A549 (cell line): Measurements from ENCODE around the gene TMEM231. TPM values are rescaled to one million over a fixed set of nuclear protein-coding genes. Genes with fewer than 3 reads are reported as not detected.
"Not testable (repeated sequence)": the region's sequence is repeated elsewhere in the genome, so short reads cannot be mapped to it uniquely, and the experiment has no call there.

Experiments
- ATAC-seq, 2 experiments: fragments of 200-7000 bp in 1 of 2; fragments of >200 bp in 1 of 2; cut with Nextera tagmentation in 1 of 2; cut with Tn5 transposase in 1 of 2; 3 replicates each; pipeline versions ENCODE4 v1.8.0 to v1.9.1; 2018 to 2020; ENCODE audit warnings: mild to moderate bottlenecking in 1 of 2, moderate library complexity in 1 of 2
- CTCF ChIA-PET: fragments of 300-600 bp; sonication (Branson Sonifier 250); formaldehyde crosslinking; extraction: SDS; loops from one replicate; lab custom pipeline; 2021; ENCODE audit warnings: antibody characterized with exemption, inconsistent platforms; lab: Yijun Ruan, JAX
- POLR2A ChIA-PET: fragments of 350-600 bp; formaldehyde crosslinking; extraction: SDS; loops from one replicate; lab custom pipeline; 2021; ENCODE audit warnings: antibody characterized with exemption, inconsistent platforms; lab: Yijun Ruan, JAX
- DNase-seq, 2 experiments: peaks; one replicate each; pipeline versions ENCODE4 v3.0.0 to v3.0.0-alpha.2; 2011 to 2016; ENCODE audit warnings: low read depth in 1 of 2, low spot score in 1 of 2
- FAIRE-seq: peaks from 2 replicates; lab custom pipeline; 2011; peaks lifted over from hg19 to GRCh38; lab: Jason Lieb, UNC
- H3K27ac ChIP-seq, 2 experiments: fragments of >200 bp; sonication (Bioruptor Twin); formaldehyde crosslinking; 3 replicates each; pipeline ENCODE4 v1.5.1; 2016 to 2017
- H3K4me1 ChIP-seq: fragments of >200 bp; sonication (Bioruptor Twin); formaldehyde crosslinking; 3 replicates; pipeline ENCODE4 v1.6.1; 2016
- H3K4me2 ChIP-seq: fragments of >200 bp; sonication (Bioruptor Twin); formaldehyde crosslinking; 3 replicates; pipeline ENCODE4 v1.6.1; 2016
- H3K4me3 ChIP-seq: fragments of >200 bp; sonication (Bioruptor Twin); formaldehyde crosslinking; 3 replicates; pipeline ENCODE4 v1.5.1; 2016
- H3K9me3 ChIP-seq: fragments of >200 bp; sonication (Bioruptor Twin); formaldehyde crosslinking; 3 replicates; pipeline ENCODE4 v1.6.1; 2016
- CEBPB ChIP-seq, 2 experiments: fragments of >200 bp in 1 of 2; sonication (Bioruptor Twin) in 1 of 2; formaldehyde crosslinking in 1 of 2; IDR thresholded peaks; 2 replicates each; pipeline ENCODE4 v1.6.1; 2012 to 2016
- CHD4 ChIP-seq: fragments of 200-600 bp; sonication (generic); IDR thresholded peaks from 2 replicates; pipeline ENCODE4 v1.6.1; 2016; ENCODE audit warnings: antibody characterized with exemption, mild to moderate bottlenecking, borderline replicate concordance
- FOSB ChIP-seq: fragments of 250-450 bp; sonication (Bioruptor Pico); IDR thresholded peaks from 2 replicates; pipeline ENCODE4 v1.5.0; 2020; ENCODE audit warnings: mild to moderate bottlenecking, moderate library complexity
- GATA3 ChIP-seq: IDR thresholded peaks from 2 replicates; pipeline ENCODE4 v1.6.1; 2012; ENCODE audit warnings: borderline replicate concordance
- KDM1A ChIP-seq: fragments of 200-600 bp; sonication (generic); IDR thresholded peaks from 2 replicates; pipeline ENCODE4 v1.6.1; 2016; ENCODE audit warnings: low read depth, mild to moderate bottlenecking
- KDM5A ChIP-seq: fragments of 200-600 bp; sonication (generic); IDR thresholded peaks from 2 replicates; pipeline ENCODE4 v1.6.1; 2016; ENCODE audit warnings: antibody characterized with exemption, mild to moderate bottlenecking
- MAFK ChIP-seq: fragments of 450-650 bp; IDR thresholded peaks from 2 replicates; pipeline ENCODE4 v1.6.1; 2014; ENCODE audit not compliant: partially characterized antibody
- MAZ ChIP-seq: fragments of 150-350 bp; IDR thresholded peaks from 2 replicates; pipeline ENCODE4 v1.6.1; 2014; ENCODE audit warnings: antibody characterized with exemption, low read depth, low read length, borderline replicate concordance
- MYC ChIP-seq: IDR thresholded peaks from 2 replicates; pipeline ENCODE4 v1.6.1; 2012; ENCODE audit warnings: mild to moderate bottlenecking, inconsistent platforms, low read length, improper control_type of control experiment, borderline replicate concordance
- NPAS2 ChIP-seq: fragments of 250-450 bp; sonication (Bioruptor Pico); IDR thresholded peaks from 2 replicates; pipeline ENCODE4 v1.8.0; 2022; ENCODE audit warnings: mild to moderate bottlenecking, moderate library complexity, borderline replicate concordance
- RAD21 ChIP-seq, 2 experiments: fragments of >200 bp in 1 of 2; sonication (Bioruptor Twin) in 1 of 2; formaldehyde crosslinking in 1 of 2; IDR thresholded peaks in 1 of 2; conservative IDR thresholded peaks in 1 of 2; 2 replicates in 1 of 2; 3 replicates in 1 of 2; pipeline ENCODE4 v1.6.1; 2012 to 2018; ENCODE audit warnings: inconsistent platforms in 1 of 2
- RCOR1 ChIP-seq: fragments of 150-350 bp; IDR thresholded peaks from 2 replicates; pipeline ENCODE4 v1.6.1; 2014; ENCODE audit warnings: antibody characterized with exemption, low read length, low read depth
- RFX5 ChIP-seq: fragments of 450-650 bp; IDR thresholded peaks from 2 replicates; pipeline ENCODE4 v1.7.1; 2014; ENCODE audit warnings: antibody characterized with exemption, mild to moderate bottlenecking, moderate library complexity
- WGBS: methylation state at CpG from one replicate; pipeline ENCODE4 v1.1.6; 2017; ENCODE audit errors: missing lambda C conversion rate; 5-methylcytosine and 5-hydroxymethylcytosine counted together
- polyA plus RNA-seq, 4 experiments: library from polyadenylated mRNA; depleted of rRNA in 3 of 4; stranded (reverse); fragments of >200 nt; fragmentation: RNase III in 1 of 4; extraction: RNeasy Plus Mini Kit Qiagen cat#74134 plus additional on column Dnase treatment in 1 of 4; gene quantifications; 2 replicates in 3 of 4; 3 replicates in 1 of 4; pipeline ENCODE4 v1.2.3, GENCODE V29; 2011 to 2017
- TF ChIP-seq, protein P1 (sequence below): fragments of 200-600 bp; sonication (generic); IDR thresholded peaks from 2 replicates; pipeline ENCODE4 v1.6.1; 2016; ENCODE audit warnings: antibody characterized with exemption, mild to moderate bottlenecking, moderate library complexity

The TMEM231 gene
- polyA plus RNA-seq, 2 of the 4 experiments (the other 2 are of a cell fraction) = 5.3 to 11.4 TPM

GRCh38 chr16:75555213-75555706 lies 792 bp downstream of the TMEM231 start (continued):
- no peak for TF ChIP-seq CEBPB (IDR thresholded peaks at IDR 0.05)
- TF ChIP-seq NPAS2 = no peak
- TF ChIP-seq RCOR1 = no peak
- TF ChIP-seq GATA3 = no peak
- TF ChIP-seq MYC = no peak; the same call in 1 of the 2 replicates

- H3K4me2 ChIP-seq = no peak overlapping the region
- FAIRE-seq (no peak), DNase-seq (no peak), ATAC-seq (no peak)
- peaks cover 13% of the 10 kb centered on the region; the same call in 2 of the 3 replicates for H3K4me1 ChIP-seq
- TF ChIP-seq RFX5 (no peak), KDM1A (no peak), MAFK (no peak), CHD4 (no peak)
- TF ChIP-seq, protein P1, sequence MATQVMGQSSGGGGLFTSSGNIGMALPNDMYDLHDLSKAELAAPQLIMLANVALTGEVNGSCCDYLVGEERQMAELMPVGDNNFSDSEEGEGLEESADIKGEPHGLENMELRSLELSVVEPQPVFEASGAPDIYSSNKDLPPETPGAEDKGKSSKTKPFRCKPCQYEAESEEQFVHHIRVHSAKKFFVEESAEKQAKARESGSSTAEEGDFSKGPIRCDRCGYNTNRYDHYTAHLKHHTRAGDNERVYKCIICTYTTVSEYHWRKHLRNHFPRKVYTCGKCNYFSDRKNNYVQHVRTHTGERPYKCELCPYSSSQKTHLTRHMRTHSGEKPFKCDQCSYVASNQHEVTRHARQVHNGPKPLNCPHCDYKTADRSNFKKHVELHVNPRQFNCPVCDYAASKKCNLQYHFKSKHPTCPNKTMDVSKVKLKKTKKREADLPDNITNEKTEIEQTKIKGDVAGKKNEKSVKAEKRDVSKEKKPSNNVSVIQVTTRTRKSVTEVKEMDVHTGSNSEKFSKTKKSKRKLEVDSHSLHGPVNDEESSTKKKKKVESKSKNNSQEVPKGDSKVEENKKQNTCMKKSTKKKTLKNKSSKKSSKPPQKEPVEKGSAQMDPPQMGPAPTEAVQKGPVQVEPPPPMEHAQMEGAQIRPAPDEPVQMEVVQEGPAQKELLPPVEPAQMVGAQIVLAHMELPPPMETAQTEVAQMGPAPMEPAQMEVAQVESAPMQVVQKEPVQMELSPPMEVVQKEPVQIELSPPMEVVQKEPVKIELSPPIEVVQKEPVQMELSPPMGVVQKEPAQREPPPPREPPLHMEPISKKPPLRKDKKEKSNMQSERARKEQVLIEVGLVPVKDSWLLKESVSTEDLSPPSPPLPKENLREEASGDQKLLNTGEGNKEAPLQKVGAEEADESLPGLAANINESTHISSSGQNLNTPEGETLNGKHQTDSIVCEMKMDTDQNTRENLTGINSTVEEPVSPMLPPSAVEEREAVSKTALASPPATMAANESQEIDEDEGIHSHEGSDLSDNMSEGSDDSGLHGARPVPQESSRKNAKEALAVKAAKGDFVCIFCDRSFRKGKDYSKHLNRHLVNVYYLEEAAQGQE = no peak
- H3K9me3 ChIP-seq = no peaks in the 10 kb centered on the region
- ChIA-PET POLR2A (no interaction called here), CTCF (interaction anchor here (0.7 to 8.3 kb wide), 4 partner anchors 31 to 211 kb away, joined by 3 to 51 read pairs (median 4); partner anchors contain the start of gene TMEM170A)
- H3K4me3 ChIP-seq = no peak overlapping the region
- no peak overlapping the region for H3K27ac ChIP-seq
- WGBS = 83% methylated on average over 2 of the region's 2 CpGs
Measured at GRCh38 chr16:75552951-75553350, 3.1 kb downstream of the TMEM231 start.

GRCh38 chr16:75550211-75550662 lies 5.8 kb downstream of the TMEM231 start:
- no peak overlapping the region for H3K4me3 ChIP-seq
- peak; percentile 55 to 56; a peak in 4 of 6 replicates for ATAC-seq
- no peaks in the 10 kb centered on the region for H3K9me3 ChIP-seq
- FAIRE-seq = no peak
- no peak overlapping the region for H3K27ac ChIP-seq
- H3K4me1 ChIP-seq = peaks cover 6% of the 10 kb centered on the region; the same call in 2 of the 3 replicates
- POLR2A ChIA-PET = no interaction called here
- DNase-seq = peak; percentile 49 to 61
- no peak overlapping the region for H3K4me2 ChIP-seq
- 84% methylated on average over 7 of the region's 7 CpGs for WGBS
- TF ChIP-seq KDM5A (no peak), FOSB (CRISPR knock-in tag) (no peak), NPAS2 (no peak), RAD21 (conservative IDR thresholded peaks at IDR 0.05 in 1 of 2, IDR thresholded peaks at IDR 0.05 in 1 of 2) (peak in 1 of 2 experiments; percentile 65; a peak in 2 of 5 replicates), MAZ (no peak), CEBPB (IDR thresholded peaks at IDR 0.05) (no peak)
- TF ChIP-seq, all 56 proteins: peak for 1
- CTCF ChIA-PET = interaction anchor here (0.7 to 8.3 kb wide), 15 partner anchors 10 to 348 kb away, joined by 3 to 51 read pairs (median 3); partner anchors contain the start of gene CHST5

- FAIRE-seq, H3K4me2 ChIP-seq, H3K9me3 ChIP-seq, POLR2A ChIA-PET, DNase-seq, H3K4me3 ChIP-seq, ATAC-seq, H3K4me1 ChIP-seq, H3K27ac ChIP-seq: not testable (repeated sequence)
- 83% methylated on average over 9 of the region's 9 CpGs for WGBS
- CTCF ChIA-PET = interaction anchor here (1.0 to 8.3 kb wide), 3 partner anchors 16 to 77 kb away, joined by 3 to 51 read pairs (median 22); no protein-coding TSS in a partner anchor
Measured at GRCh38 chr16:75548456-75548855, 7.6 kb downstream of the TMEM231 start.
